H9 (cell line): ENCODE data around the gene WIZ. TPM values are rescaled to one million over a fixed set of nuclear protein-coding genes. Genes with fewer than 3 reads are reported as not detected.

Experiments used
- DNase-seq: peaks from one replicate; pipeline ENCODE4 v3.0.0-alpha.2; 2017
- H2AFZ ChIP-seq: one replicate; pipeline ENCODE4 v1.6.1; 2013; ENCODE audit warnings: mild to moderate bottlenecking, low read length, control low read depth, moderate library complexity
- H2AK5ac ChIP-seq: 2 replicates; pipeline ENCODE4 v1.6.1; 2013; ENCODE audit warnings: low read length, control low read depth, mixed read lengths; ENCODE audit not compliant: insufficient read length
- H2BK120ac ChIP-seq: one replicate; pipeline ENCODE4 v1.6.1; 2013; ENCODE audit warnings: low read depth, mild to moderate bottlenecking, low read length, control low read depth, inconsistent platforms; ENCODE audit not compliant: poor library complexity, severe bottlenecking
- H2BK12ac ChIP-seq: 2 replicates; pipeline ENCODE4 v1.6.1; 2013; ENCODE audit warnings: low read length, control low read depth, mixed read lengths, low read depth; ENCODE audit not compliant: insufficient read length
- H2BK15ac ChIP-seq: 2 replicates; pipeline ENCODE4 v1.6.1; 2013; ENCODE audit warnings: low read depth, low read length, control low read depth
- H2BK20ac ChIP-seq: one replicate; pipeline ENCODE4 v1.6.1; 2013; ENCODE audit warnings: low read depth, mild to moderate bottlenecking, low read length, control low read depth, inconsistent platforms; ENCODE audit not compliant: poor library complexity, severe bottlenecking
- H2BK5ac ChIP-seq: 2 replicates; pipeline ENCODE4 v1.6.1; 2013; ENCODE audit warnings: low read length, control low read depth, mixed read lengths; ENCODE audit not compliant: insufficient read length
- H3K14ac ChIP-seq: 2 replicates; pipeline ENCODE4 v1.6.1; 2013; ENCODE audit warnings: low read length, control low read depth; ENCODE audit not compliant: insufficient read depth
- H3K18ac ChIP-seq: 2 replicates; pipeline ENCODE4 v1.6.1; 2013; ENCODE audit warnings: low read depth, mild to moderate bottlenecking, mixed read lengths, low read length, control low read depth; ENCODE audit not compliant: insufficient read length
- H3K23ac ChIP-seq: 2 replicates; pipeline ENCODE4 v1.6.1; 2013; ENCODE audit warnings: low read length, control low read depth, mixed read lengths, low read depth; ENCODE audit not compliant: insufficient read length
- H3K23me2 ChIP-seq: 2 replicates; pipeline ENCODE4 v1.6.1; 2013; ENCODE audit warnings: low read depth, mild to moderate bottlenecking, mixed read lengths, low read length, control low read depth; ENCODE audit not compliant: insufficient read length, poor library complexity, severe bottlenecking
- H3K27ac ChIP-seq: 2 replicates; pipeline ENCODE4 v1.5.1; 2013; ENCODE audit warnings: low read length, control low read depth, mixed read lengths, low read depth; ENCODE audit not compliant: insufficient read length
- H3K27me3 ChIP-seq: 2 replicates; pipeline ENCODE4 v1.6.1; 2013; ENCODE audit warnings: low read length, control low read depth, inconsistent platforms; ENCODE audit not compliant: insufficient read depth
- H3K4ac ChIP-seq: 2 replicates; pipeline ENCODE4 v1.6.1; 2013; ENCODE audit warnings: low read depth, mild to moderate bottlenecking, control low read depth, inconsistent platforms, low read length, moderate library complexity
- H3K4me1 ChIP-seq: 2 replicates; pipeline ENCODE4 v1.6.1; 2013; ENCODE audit warnings: low read length, control low read depth, inconsistent platforms; ENCODE audit not compliant: insufficient read depth
- H3K4me2 ChIP-seq: 2 replicates; pipeline ENCODE4 v1.6.1; 2013; ENCODE audit warnings: low read length, control low read depth, mixed read lengths; ENCODE audit not compliant: insufficient read length, insufficient read depth
- H3K56ac ChIP-seq: 2 replicates; pipeline ENCODE4 v1.6.1; 2013; ENCODE audit warnings: low read depth, mild to moderate bottlenecking, mixed read lengths, low read length, control low read depth; ENCODE audit not compliant: insufficient read length
- H3K79me1 ChIP-seq: 2 replicates; pipeline ENCODE4 v1.6.1; 2013; ENCODE audit warnings: low read depth, mild to moderate bottlenecking, moderate library complexity, low read length, control low read depth, inconsistent platforms; ENCODE audit not compliant: insufficient read depth, poor library complexity, severe bottlenecking
- H3K79me2 ChIP-seq: 2 replicates; pipeline ENCODE4 v1.6.1; 2013; ENCODE audit warnings: low read length, control low read depth, inconsistent platforms; ENCODE audit not compliant: insufficient read depth
- H3K9ac ChIP-seq: 2 replicates; pipeline ENCODE4 v1.6.1; 2013; ENCODE audit warnings: low read length, control low read depth, mixed read lengths; ENCODE audit not compliant: insufficient read length; ENCODE audit errors: extremely low read depth
- H3K9me3 ChIP-seq: one replicate; pipeline ENCODE4 v1.6.1; 2013; ENCODE audit warnings: low read depth, low read length, inconsistent platforms; ENCODE audit not compliant: control insufficient read depth
- H3T11ph ChIP-seq: one replicate; pipeline ENCODE4 v1.6.1; 2013; ENCODE audit warnings: mild to moderate bottlenecking, low read length, control low read depth, inconsistent platforms
- H4K20me1 ChIP-seq: one replicate; pipeline ENCODE4 v1.6.1; 2013; ENCODE audit not compliant: control insufficient read depth, insufficient read length, insufficient read depth
- H4K5ac ChIP-seq: 2 replicates; pipeline ENCODE4 v1.6.1; 2013; ENCODE audit warnings: low read depth, mild to moderate bottlenecking, mixed read lengths, low read length, control low read depth; ENCODE audit not compliant: insufficient read length
- H4K8ac ChIP-seq: replicated peaks from 2 replicates; pipeline ENCODE4 v1.6.1; 2013; ENCODE audit warnings: low read length, control low read depth, mixed read lengths, low read depth; ENCODE audit not compliant: insufficient read length
- H4K91ac ChIP-seq: 2 replicates; pipeline ENCODE4 v1.6.1; 2013; ENCODE audit warnings: low read depth, mild to moderate bottlenecking, moderate library complexity, mixed read lengths, low read length, control low read depth; ENCODE audit not compliant: insufficient read length
- H3K27ac Mint-ChIP-seq, 3 experiments: 2 replicates in 2 of 3; 3 replicates in 1 of 3; pipeline ENCODE4 v1.8.0; 2020 to 2021; ENCODE audit warnings: mixed read lengths in 3 of 3, mild to moderate bottlenecking in 1 of 3, moderate library complexity in 1 of 3
- H3K27me3 Mint-ChIP-seq: 2 replicates; pipeline ENCODE4 v1.8.0; 2021; ENCODE audit warnings: low read depth, mild to moderate bottlenecking, moderate library complexity, mixed read lengths
- H3K36me3 Mint-ChIP-seq, 3 experiments: 2 replicates in 2 of 3; 3 replicates in 1 of 3; pipeline ENCODE4 v1.8.0; 2020 to 2021; ENCODE audit warnings: low read depth in 3 of 3, mixed read lengths in 3 of 3; ENCODE audit not compliant: insufficient read depth in 1 of 3
- H3K4me1 Mint-ChIP-seq, 2 experiments: 2 replicates each; pipeline ENCODE4 v1.8.0; 2020; ENCODE audit warnings: mixed read lengths in 2 of 2
- H3K4me3 Mint-ChIP-seq, 2 experiments: 2 replicates in 1 of 2; 3 replicates in 1 of 2; pipeline ENCODE4 v1.8.0; 2020 to 2021; ENCODE audit warnings: mild to moderate bottlenecking in 2 of 2, mixed read lengths in 2 of 2, moderate library complexity in 1 of 2
- H3K9me3 Mint-ChIP-seq, 2 experiments: 2 replicates in 1 of 2; 3 replicates in 1 of 2; pipeline ENCODE4 v1.8.0; 2020; ENCODE audit warnings: mild to moderate bottlenecking in 2 of 2, mixed read lengths in 2 of 2, moderate library complexity in 1 of 2
- CTCF ChIP-seq: fragments of 200-600 bp; sonication (generic); conservative IDR thresholded peaks from 3 replicates; pipeline ENCODE4 v1.8.0; 2021; ENCODE audit warnings: antibody characterized with exemption, mild to moderate bottlenecking
- WGBS: extraction: QIAGEN DNeasy Blood & Tissue Kit; methylation state at CpG from one replicate; pipeline ENCODE4 v1.1.7; 2013; ENCODE audit warnings: missing lambda C conversion rate, low lambda C conversion rate, mixed read lengths; ENCODE audit not compliant: insufficient read length; ENCODE audit errors: extremely low coverage; 5-methylcytosine and 5-hydroxymethylcytosine counted together
- total RNA-seq: library from RNA; stranded (reverse); gene quantifications from 2 replicates; pipeline ENCODE4 v1.2.1, GENCODE V29; 2021

The WIZ gene
- total RNA-seq, 1 experiment from 2014 or later = 33.3 TPM

GRCh38 chr19:15453906-15454860, 4.4 kb upstream of the WIZ start:
- no peak overlapping the region for H3K27ac Mint-ChIP-seq
- no peaks in the 10 kb centered on the region for H3K36me3 Mint-ChIP-seq
- no peak for DNase-seq
- H3K4me1 Mint-ChIP-seq = peaks cover 7 to 25% of the 10 kb centered on the region in 2 experiments
- H2BK5ac ChIP-seq = no peak overlapping the region
- no peak overlapping the region for H2BK12ac ChIP-seq
- H3K9ac ChIP-seq = no peak overlapping the region
- no peak overlapping the region for H3K4me2 ChIP-seq
- H3K79me1 ChIP-seq = no peaks in the 10 kb centered on the region
- no peak overlapping the region; the same call in 1 of the 2 replicates for H3K14ac ChIP-seq
- no peak overlapping the region for H3T11ph ChIP-seq
- peaks cover 14% of the 10 kb centered on the region; the same call in 1 of the 2 replicates for H3K27me3 ChIP-seq
- H4K91ac ChIP-seq = no peak overlapping the region
- H2AFZ ChIP-seq = no peak overlapping the region
- peaks cover 64% of the 10 kb centered on the region for H3K27me3 Mint-ChIP-seq
- no peak overlapping the region for H2AK5ac ChIP-seq
- H3K4me3 Mint-ChIP-seq = peak overlapping the region in 1 of 2 experiments; percentile 68; a peak in 2 of 5 replicates
- no peak overlapping the region for H2BK15ac ChIP-seq
- no peak overlapping the region for H4K8ac ChIP-seq
- no peak overlapping the region for H3K4ac ChIP-seq
- no peaks in the 10 kb centered on the region for H3K79me2 ChIP-seq
- WGBS = no CpG with 5 or more reads among the region's 17 CpGs
- no peak overlapping the region for H3K18ac ChIP-seq
- H2BK20ac ChIP-seq = no peak overlapping the region
- no peak overlapping the region for H2BK120ac ChIP-seq
- H3K9me3 ChIP-seq = no peaks in the 10 kb centered on the region
- H3K27ac ChIP-seq = no peak overlapping the region
- peaks cover 0 to 2% of the 10 kb centered on the region in 2 experiments; a peak in 4 of 5 replicates for H3K9me3 Mint-ChIP-seq
- no peaks in the 10 kb centered on the region; the same call in 1 of the 2 replicates for H3K4me1 ChIP-seq
- H3K23ac ChIP-seq = no peak overlapping the region
- no peaks in the 10 kb centered on the region for H4K20me1 ChIP-seq
- no peak overlapping the region for H4K5ac ChIP-seq
- no peak overlapping the region for H3K56ac ChIP-seq
- peak; percentile 44 for TF ChIP-seq CTCF
- peaks cover 25% of the 10 kb centered on the region for H3K23me2 ChIP-seq
